ENCODE measurements around the gene BAAT.

Gene BAAT

DNA sequence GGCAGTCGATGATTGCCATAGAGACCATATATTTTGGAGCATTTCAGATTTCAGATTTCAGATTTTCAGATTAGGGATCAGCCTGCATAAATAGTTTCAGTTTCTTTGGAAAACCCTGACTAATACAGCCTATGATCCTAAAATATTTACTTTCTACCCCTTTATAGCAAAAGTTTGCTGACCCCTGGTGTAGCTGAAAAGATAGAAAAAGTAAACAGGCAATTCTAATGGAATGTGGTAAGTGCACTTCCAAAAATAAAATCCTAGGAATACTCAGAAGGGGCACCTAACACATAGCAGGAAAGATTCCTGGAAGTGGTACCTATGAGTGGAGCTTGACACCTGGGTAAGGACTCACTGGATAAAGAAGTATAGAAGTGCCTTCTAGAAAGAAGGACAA is 34.5 kb downstream of the BAAT start:
- no peak for TF ChIP-seq CTCF (IDR thresholded peaks at IDR 0.05; ENCODE audit: insufficient read depth, low read length, poor library complexity, severe bottlenecking)
- DNase-seq (ENCODE audit: extremely low read depth, insufficient read length), result no peak
- H3K27me3 ChIP-seq (replicated peaks; ENCODE audit: control insufficient read depth, insufficient read depth, low read length), result no peaks in the 10 kb centered on the region; the same call in 1 of the 2 replicates
- no peaks in the 10 kb centered on the region for H3K36me3 ChIP-seq (ENCODE audit: control insufficient read depth, insufficient read depth, low read length)
- no peak overlapping the region for H3K4me3 ChIP-seq (replicated peaks; ENCODE audit: low read depth, low read length)

DNA sequence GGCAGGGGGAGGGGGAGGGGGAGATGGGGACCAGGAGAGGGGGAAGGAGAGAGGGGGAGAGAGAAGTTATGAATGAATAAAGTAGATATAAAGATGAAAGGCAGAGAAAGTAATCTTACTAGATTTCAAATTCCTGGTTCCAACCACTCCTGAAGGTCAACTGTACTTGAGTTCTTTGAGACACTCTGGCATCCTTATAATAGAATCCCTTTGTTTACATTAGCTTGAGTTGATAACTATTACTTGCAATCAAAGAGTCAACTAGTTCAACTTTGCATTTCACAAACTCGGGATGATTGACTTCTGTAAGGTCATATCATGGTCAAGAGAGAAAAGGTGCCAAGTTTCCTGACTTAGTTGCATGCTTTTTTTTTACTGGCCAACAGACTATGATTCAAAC is 42.2 kb downstream of the BAAT start:
- Histone ChIP-seq H3K36me3 (ENCODE audit: control insufficient read depth, insufficient read depth, low read length) (no peaks in the 10 kb centered on the region), H3K4me3 (replicated peaks; ENCODE audit: low read depth, low read length) (no peak overlapping the region), H3K27me3 (replicated peaks; ENCODE audit: control insufficient read depth, insufficient read depth, low read length) (no peaks in the 10 kb centered on the region)
- no peak for TF ChIP-seq CTCF (IDR thresholded peaks at IDR 0.05; ENCODE audit: insufficient read depth, low read length, poor library complexity, severe bottlenecking)
- DNase-seq (ENCODE audit: extremely low read depth, insufficient read length), result no peak

DNA sequence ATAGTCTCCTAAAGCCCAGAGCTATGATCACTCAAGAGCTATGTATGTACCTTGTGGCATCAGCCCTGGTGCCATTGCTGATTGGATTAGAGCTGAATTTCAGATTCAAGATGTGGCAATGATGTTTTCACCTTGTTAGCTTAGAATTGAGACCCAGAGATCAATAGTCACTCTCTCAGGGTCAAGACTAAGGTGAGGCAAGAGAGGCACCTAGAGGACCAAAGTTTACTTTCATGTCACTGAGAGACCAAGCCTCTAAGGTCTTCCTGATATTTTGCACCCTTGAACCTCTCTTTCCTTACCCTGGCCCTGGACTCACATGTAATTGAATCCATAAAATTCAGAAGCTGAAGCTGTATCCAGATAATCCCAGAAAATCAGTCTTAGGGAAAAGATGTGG is 42.8 kb downstream of the BAAT start:
- H3K36me3 ChIP-seq (ENCODE audit: control insufficient read depth, insufficient read depth, low read length), result no peaks in the 10 kb centered on the region
- DNase-seq (ENCODE audit: extremely low read depth, insufficient read length), result no peak
- no peak for TF ChIP-seq CTCF (IDR thresholded peaks at IDR 0.05; ENCODE audit: insufficient read depth, low read length, poor library complexity, severe bottlenecking)
- H3K27me3 ChIP-seq (replicated peaks; ENCODE audit: control insufficient read depth, insufficient read depth, low read length), result no peaks in the 10 kb centered on the region
- no peak overlapping the region for H3K4me3 ChIP-seq (replicated peaks; ENCODE audit: low read depth, low read length)

GRCh38 chr9:101337237-101337636 is 47.6 kb downstream of the BAAT start:
- DNase-seq (ENCODE audit: extremely low read depth, insufficient read length), result no peak
- no peak for TF ChIP-seq CTCF (IDR thresholded peaks at IDR 0.05; ENCODE audit: insufficient read depth, low read length, poor library complexity, severe bottlenecking)

DNA sequence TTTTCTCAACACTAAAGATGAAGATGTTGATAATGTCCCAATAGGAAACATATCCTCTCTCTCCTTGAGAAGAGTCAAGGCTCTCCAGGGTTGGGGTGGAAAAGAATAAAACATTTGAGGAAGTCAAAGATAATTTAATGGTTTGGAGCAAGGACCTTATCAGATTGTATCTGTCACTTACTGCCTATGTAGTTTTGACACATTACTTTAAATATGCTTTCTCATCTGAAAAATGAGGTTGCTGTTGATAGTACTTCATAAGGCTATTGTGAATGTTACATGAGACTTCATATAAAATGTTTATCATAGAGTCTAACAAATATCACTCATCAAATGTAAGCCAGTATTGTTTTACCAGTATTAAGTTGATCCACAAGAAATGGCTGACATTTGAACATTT is 48.7 kb downstream of the BAAT start:
- Histone ChIP-seq H3K27me3 (replicated peaks; ENCODE audit: control insufficient read depth, insufficient read depth, low read length) (no peaks in the 10 kb centered on the region), H3K36me3 (ENCODE audit: control insufficient read depth, insufficient read depth, low read length) (no peaks in the 10 kb centered on the region), H3K4me3 (replicated peaks; ENCODE audit: low read depth, low read length) (no peak overlapping the region)
- no peak for DNase-seq (ENCODE audit: extremely low read depth, insufficient read length)
- no peak for TF ChIP-seq CTCF (IDR thresholded peaks at IDR 0.05; ENCODE audit: insufficient read depth, low read length, poor library complexity, severe bottlenecking)

More at GRCh38 chr9:101337237-101337636, 47.6 kb downstream of the BAAT start:
- Histone ChIP-seq H3K27me3 (replicated peaks; ENCODE audit: control insufficient read depth, insufficient read depth, low read length) (no peaks in the 10 kb centered on the region), H3K4me3 (replicated peaks; ENCODE audit: low read depth, low read length) (no peak overlapping the region), H3K36me3 (ENCODE audit: control insufficient read depth, insufficient read depth, low read length) (no peaks in the 10 kb centered on the region)
